HepG2 (cell line): Measurements from ENCODE around the gene LIMD2. TPM values are rescaled to one million over a fixed set of nuclear protein-coding genes. Genes with fewer than 3 reads are reported as not detected.

Source experiments
- ATF4 ChIP-seq, 2 experiments: fragments of 450-650 bp in 1 of 2; sonication (generic) in 1 of 2; formaldehyde crosslinking; IDR thresholded peaks; 2 replicates each; pipeline versions ENCODE4 v1.5.0 to v1.8.0; 2020 to 2022; ENCODE audit warnings: mild to moderate bottlenecking in 1 of 2, missing genetic modification reagents in 1 of 2
- FLYWCH1 ChIP-seq: sonication (generic); formaldehyde crosslinking; IDR thresholded peaks from 2 replicates; pipeline ENCODE4 v1.8.1; 2023; ENCODE audit warnings: mild to moderate bottlenecking, missing genetic modification reagents
- HNRNPL ChIP-seq: fragments of 200-400 bp; formaldehyde crosslinking; IDR thresholded peaks from 2 replicates; pipeline ENCODE4 v1.6.1; 2017; ENCODE audit warnings: mild to moderate bottlenecking, low read depth, low read length
- JDP2 ChIP-seq: sonication (generic); formaldehyde crosslinking; IDR thresholded peaks from 2 replicates; pipeline ENCODE4 v1.8.1; 2022; ENCODE audit warnings: missing genetic modification reagents, borderline replicate concordance
- MTF1 ChIP-seq: sonication (generic); formaldehyde crosslinking; IDR thresholded peaks from 2 replicates; pipeline ENCODE4 v1.5.0; 2020; ENCODE audit warnings: missing genetic modification reagents
- SMAD3 ChIP-seq: sonication (generic); formaldehyde crosslinking; IDR thresholded peaks from 2 replicates; pipeline ENCODE4 v1.4.0; 2020; ENCODE audit warnings: missing genetic modification reagents
- SPEN ChIP-seq: sonication (generic); formaldehyde crosslinking; IDR thresholded peaks from 2 replicates; pipeline ENCODE4 v1.5.1; 2020; ENCODE audit warnings: low read depth, mild to moderate bottlenecking, missing genetic modification reagents
- THAP7 ChIP-seq: sonication (generic); formaldehyde crosslinking; IDR thresholded peaks from 2 replicates; pipeline ENCODE4 v1.8.1; 2023; ENCODE audit warnings: mild to moderate bottlenecking, missing genetic modification reagents
- ZNF484 ChIP-seq: sonication (generic); formaldehyde crosslinking; IDR thresholded peaks from 2 replicates; pipeline ENCODE4 v1.5.1; 2020; ENCODE audit warnings: mild to moderate bottlenecking, low read depth, missing genetic modification reagents, borderline replicate concordance
- ZNF496 ChIP-seq: sonication (generic); formaldehyde crosslinking; IDR thresholded peaks from 2 replicates; pipeline ENCODE4 v1.8.1; 2023; ENCODE audit warnings: mild to moderate bottlenecking, moderate library complexity, missing genetic modification reagents; ENCODE audit not compliant: insufficient replicate concordance
- ZNF557 ChIP-seq: sonication (generic); formaldehyde crosslinking; IDR thresholded peaks from 2 replicates; pipeline ENCODE4 v1.4.0; 2020; ENCODE audit warnings: missing genetic modification reagents
- ZNF646 ChIP-seq: sonication (generic); formaldehyde crosslinking; IDR thresholded peaks from 2 replicates; pipeline ENCODE4 v1.9.0; 2021; ENCODE audit warnings: mild to moderate bottlenecking, missing genetic modification reagents
- polyA plus RNA-seq, 8 experiments: library from polyadenylated mRNA; depleted of rRNA in 3 of 8; stranded (reverse) in 7 of 8; unstranded in 1 of 8; fragments of >200 nt; fragmentation: Illumina TruSeq in 4 of 8; extraction: Trizol in 4 of 8; gene quantifications; 2 replicates each; pipeline versions ENCODE4 v1.2.1 to v1.2.3, GENCODE V29; 2011 to 2016; ENCODE audit warnings: low read depth in 4 of 8, missing spikeins in 1 of 8, mixed read lengths in 1 of 8; ENCODE audit not compliant: insufficient read depth in 1 of 8
- total RNA-seq, 5 experiments: library from RNA; depleted of rRNA; stranded (reverse); fragments of >200 nt; fragmentation: Illumina TruSeq; extraction: Trizol; gene quantifications; 2 replicates each; pipeline ENCODE4 v1.2.3, GENCODE V29; 2016; ENCODE audit warnings: low read depth in 1 of 5
- TF ChIP-seq, protein P1 (sequence below): sonication (generic); formaldehyde crosslinking; IDR thresholded peaks from 2 replicates; pipeline ENCODE4 v1.5.1; 2020; ENCODE audit warnings: mild to moderate bottlenecking, missing genetic modification reagents, borderline replicate concordance
- TF ChIP-seq, protein P2 (sequence below): sonication (generic); formaldehyde crosslinking; IDR thresholded peaks from 2 replicates; pipeline ENCODE4 v1.4.0; 2020; ENCODE audit warnings: mild to moderate bottlenecking, missing genetic modification reagents

The LIMD2 gene
- total and polyA plus RNA-seq, 2 of the 13 experiments (the other 11 are each of a cell fraction or from before 2014, with no cell fraction given): 9.0 to 20.8 TPM

GRCh38 chr17:63701456-63701820 is 1.5 kb upstream of the LIMD2 start (continued):
- TF ChIP-seq ZNF484 (CRISPR knock-in tag) (no peak), HNRNPL (0 out of 2 replicates have a peak, but pooled peaks have one; percentile 8), MTF1 (CRISPR knock-in tag) (no peak), ZNF557 (CRISPR knock-in tag) (no peak), SMAD3 (CRISPR knock-in tag) (no peak), ATF4 (CRISPR knock-in tag; IDR thresholded peaks at IDR 0.05) (no peak), FLYWCH1 (CRISPR knock-in tag) (no peak), ZNF496 (CRISPR knock-in tag) (no peak), SPEN (CRISPR knock-in tag) (no peak), JDP2 (CRISPR knock-in tag) (no peak), ZNF646 (CRISPR knock-in tag) (no peak), THAP7 (CRISPR knock-in tag) (no peak)
- TF ChIP-seq, protein P1, sequence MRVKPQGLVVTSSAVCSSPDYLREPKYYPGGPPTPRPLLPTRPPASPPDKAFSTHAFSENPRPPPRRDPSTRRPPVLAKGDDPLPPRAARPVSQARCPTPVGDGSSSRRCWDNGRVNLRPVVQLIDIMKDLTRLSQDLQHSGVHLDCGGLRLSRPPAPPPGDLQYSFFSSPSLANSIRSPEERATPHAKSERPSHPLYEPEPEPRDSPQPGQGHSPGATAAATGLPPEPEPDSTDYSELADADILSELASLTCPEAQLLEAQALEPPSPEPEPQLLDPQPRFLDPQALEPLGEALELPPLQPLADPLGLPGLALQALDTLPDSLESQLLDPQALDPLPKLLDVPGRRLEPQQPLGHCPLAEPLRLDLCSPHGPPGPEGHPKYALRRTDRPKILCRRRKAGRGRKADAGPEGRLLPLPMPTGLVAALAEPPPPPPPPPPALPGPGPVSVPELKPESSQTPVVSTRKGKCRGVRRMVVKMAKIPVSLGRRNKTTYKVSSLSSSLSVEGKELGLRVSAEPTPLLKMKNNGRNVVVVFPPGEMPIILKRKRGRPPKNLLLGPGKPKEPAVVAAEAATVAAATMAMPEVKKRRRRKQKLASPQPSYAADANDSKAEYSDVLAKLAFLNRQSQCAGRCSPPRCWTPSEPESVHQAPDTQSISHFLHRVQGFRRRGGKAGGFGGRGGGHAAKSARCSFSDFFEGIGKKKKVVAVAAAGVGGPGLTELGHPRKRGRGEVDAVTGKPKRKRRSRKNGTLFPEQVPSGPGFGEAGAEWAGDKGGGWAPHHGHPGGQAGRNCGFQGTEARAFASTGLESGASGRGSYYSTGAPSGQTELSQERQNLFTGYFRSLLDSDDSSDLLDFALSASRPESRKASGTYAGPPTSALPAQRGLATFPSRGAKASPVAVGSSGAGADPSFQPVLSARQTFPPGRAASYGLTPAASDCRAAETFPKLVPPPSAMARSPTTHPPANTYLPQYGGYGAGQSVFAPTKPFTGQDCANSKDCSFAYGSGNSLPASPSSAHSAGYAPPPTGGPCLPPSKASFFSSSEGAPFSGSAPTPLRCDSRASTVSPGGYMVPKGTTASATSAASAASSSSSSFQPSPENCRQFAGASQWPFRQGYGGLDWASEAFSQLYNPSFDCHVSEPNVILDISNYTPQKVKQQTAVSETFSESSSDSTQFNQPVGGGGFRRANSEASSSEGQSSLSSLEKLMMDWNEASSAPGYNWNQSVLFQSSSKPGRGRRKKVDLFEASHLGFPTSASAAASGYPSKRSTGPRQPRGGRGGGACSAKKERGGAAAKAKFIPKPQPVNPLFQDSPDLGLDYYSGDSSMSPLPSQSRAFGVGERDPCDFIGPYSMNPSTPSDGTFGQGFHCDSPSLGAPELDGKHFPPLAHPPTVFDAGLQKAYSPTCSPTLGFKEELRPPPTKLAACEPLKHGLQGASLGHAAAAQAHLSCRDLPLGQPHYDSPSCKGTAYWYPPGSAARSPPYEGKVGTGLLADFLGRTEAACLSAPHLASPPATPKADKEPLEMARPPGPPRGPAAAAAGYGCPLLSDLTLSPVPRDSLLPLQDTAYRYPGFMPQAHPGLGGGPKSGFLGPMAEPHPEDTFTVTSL: no peak
- TF ChIP-seq, protein P2, sequence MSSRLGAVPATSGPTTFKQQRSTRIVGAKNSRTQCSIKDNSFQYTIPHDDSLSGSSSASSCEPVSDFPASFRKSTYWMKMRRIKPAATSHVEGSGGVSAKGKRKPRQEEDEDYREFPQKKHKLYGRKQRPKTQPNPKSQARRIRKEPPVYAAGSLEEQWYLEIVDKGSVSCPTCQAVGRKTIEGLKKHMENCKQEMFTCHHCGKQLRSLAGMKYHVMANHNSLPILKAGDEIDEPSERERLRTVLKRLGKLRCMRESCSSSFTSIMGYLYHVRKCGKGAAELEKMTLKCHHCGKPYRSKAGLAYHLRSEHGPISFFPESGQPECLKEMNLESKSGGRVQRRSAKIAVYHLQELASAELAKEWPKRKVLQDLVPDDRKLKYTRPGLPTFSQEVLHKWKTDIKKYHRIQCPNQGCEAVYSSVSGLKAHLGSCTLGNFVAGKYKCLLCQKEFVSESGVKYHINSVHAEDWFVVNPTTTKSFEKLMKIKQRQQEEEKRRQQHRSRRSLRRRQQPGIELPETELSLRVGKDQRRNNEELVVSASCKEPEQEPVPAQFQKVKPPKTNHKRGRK (CRISPR knock-in tag): no peak
